GM08714 (cell line): ENCODE results near the gene GOT2.
A peak's percentile ranks its signal among the peaks of the same experiment; 100 is the strongest.
"Not testable (repeated sequence)": the region's sequence is repeated elsewhere in the genome, so short reads cannot be mapped to it uniquely, and the experiment has no call there.

ENCODE experiments used
- H3K4me3 ChIP-seq: fragments of 200-500 bp; sonication (Bioruptor generic); 2 replicates; pipeline ENCODE4 v1.5.1; 2014; ENCODE audit warnings: mild to moderate bottlenecking, low read length, inconsistent platforms
- ZNF274 ChIP-seq: IDR thresholded peaks from 2 replicates; pipeline ENCODE4 v1.6.1; 2012; ENCODE audit warnings: mild to moderate bottlenecking, low read depth, low read length

GOT2 gene

GRCh38 chr16:58732545-58733247 lies 1.4 kb downstream of the GOT2 start:
- TF ChIP-seq ZNF274, result no peak
- peak overlapping the region; percentile 88 for H3K4me3 ChIP-seq

- TF ChIP-seq ZNF274, result no peak
- peak overlapping the region; percentile 21; the same call in 1 of the 2 replicates for H3K4me3 ChIP-seq
Measured at GRCh38 chr16:58730724-58731370, 3.3 kb downstream of the GOT2 start.

GRCh38 chr16:58727796-58728568 lies 6.1 kb downstream of the GOT2 start:
- no peak overlapping the region for H3K4me3 ChIP-seq
- no peak for TF ChIP-seq ZNF274

DNA sequence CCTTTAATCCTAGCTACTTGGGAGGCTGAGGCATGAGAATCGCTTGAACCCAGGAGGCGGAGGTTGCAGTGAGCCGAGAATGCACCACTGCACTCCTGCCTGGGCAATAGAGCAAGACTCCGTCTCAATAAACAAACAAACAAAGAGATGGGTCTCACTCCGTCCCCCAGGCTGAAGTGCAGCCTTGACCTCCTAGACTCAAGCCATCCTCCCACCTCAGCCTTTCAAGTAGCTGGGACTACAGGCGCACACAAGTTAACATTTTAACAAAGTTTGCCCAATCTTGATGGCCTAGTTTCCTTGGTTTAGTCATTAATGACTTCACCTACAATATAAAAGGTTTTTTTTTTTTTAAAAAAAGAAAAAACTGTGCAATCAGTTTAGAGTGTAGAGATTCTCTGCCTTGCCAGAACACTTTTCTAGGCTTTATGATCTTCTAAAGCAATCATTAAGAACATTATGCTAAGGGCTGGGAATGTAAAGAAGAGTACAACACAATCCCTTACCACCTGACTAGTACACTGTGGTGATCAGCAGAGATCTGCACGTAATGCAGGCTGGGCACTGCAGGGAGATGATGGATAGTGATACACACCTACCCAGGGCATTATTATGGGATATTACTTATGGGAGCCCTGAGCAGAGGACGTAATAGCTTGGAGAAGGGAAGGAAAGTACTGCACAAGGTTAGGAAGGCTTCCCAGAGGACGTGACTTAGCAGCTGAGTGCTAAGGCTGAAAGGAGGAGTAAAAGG lies 6.9 kb downstream of the GOT2 start:
- no peak overlapping the region for H3K4me3 ChIP-seq
- no peak for TF ChIP-seq ZNF274

DNA sequence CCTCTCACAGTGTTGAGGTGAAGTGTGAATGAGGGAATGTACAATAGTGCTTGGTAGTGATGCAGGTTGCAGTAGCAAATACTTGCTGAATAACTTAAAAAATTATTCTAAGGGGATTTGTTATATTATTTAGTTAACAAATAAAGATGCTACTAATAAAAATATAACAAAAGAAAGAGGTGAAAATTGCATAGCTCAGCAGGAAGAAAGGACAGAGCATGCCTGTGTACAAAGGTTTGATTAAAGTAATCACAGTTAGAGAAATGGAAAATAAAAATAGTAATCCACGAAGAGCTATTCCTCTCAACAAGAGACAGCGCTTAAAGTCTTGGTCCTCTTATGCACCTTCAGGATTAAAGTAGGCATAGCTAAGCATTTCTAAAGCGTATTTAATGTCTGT lies 11.0 kb downstream of the GOT2 start:
- TF ChIP-seq ZNF274, result no peak
- H3K4me3 ChIP-seq, result no peak overlapping the region

GRCh38 chr16:58717994-58718393 lies 16.1 kb downstream of the GOT2 start:
- TF ChIP-seq ZNF274, result no peak
- no peak overlapping the region for H3K4me3 ChIP-seq

DNA sequence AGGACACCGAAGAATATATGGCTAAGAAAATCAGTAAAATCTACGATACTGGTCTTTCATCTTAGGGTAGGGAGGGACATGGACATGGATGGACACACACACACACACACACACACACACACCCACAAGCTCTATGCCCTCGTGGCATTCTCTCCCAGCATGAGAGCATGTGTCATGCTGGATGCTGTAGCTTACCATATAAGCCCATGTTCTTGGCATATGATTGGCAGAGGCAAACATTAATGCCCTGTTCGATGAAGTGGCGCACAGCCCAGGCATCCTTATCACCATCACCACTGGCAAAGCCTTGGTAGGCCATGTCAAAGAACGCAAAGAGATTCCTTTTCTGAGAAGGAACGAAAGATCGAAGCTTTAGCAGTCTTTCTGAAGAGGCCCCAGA lies 17.6 kb downstream of the GOT2 start:
- TF ChIP-seq ZNF274, result no peak

GRCh38 chr16:58713742-58714141 lies 20.4 kb downstream of the GOT2 start:
- no peak overlapping the region for H3K4me3 ChIP-seq
- no peak for TF ChIP-seq ZNF274

More for the DNA sequence above, 17.6 kb downstream of the GOT2 start:
- H3K4me3 ChIP-seq, result no peak overlapping the region

GRCh38 chr16:58709333-58709732 lies 24.8 kb downstream of the GOT2 start:
- TF ChIP-seq ZNF274, result no peak
- no peak overlapping the region for H3K4me3 ChIP-seq

DNA sequence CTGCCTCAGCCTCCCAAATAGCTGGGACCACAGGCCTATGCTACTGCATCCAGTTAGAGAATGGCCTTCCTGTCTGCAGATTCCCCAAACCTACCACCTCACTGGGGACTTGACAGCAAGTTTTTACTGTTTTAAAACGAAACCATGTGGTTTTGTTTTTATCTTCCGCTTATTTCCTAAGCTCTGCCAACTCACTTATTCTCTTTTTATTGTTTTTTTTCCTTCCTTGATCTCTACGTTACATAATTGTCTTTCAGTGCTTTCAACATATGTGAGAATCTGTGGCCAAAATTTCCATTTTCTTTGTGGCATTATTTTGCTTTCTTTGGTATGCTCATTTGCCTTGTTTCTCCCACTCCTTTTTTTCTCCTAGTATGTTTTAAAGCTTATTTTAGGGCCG lies 35.0 kb downstream of the GOT2 start:
- TF ChIP-seq ZNF274, result no peak
- H3K4me3 ChIP-seq, result no peak overlapping the region

GRCh38 chr16:58695368-58695767 lies 38.7 kb downstream of the GOT2 start:
- no peak for TF ChIP-seq ZNF274
- H3K4me3 ChIP-seq, result no peak overlapping the region

- TF ChIP-seq ZNF274, result no peak
- no peak overlapping the region for H3K4me3 ChIP-seq
Measured at GRCh38 chr16:58692450-58692849, 41.7 kb downstream of the GOT2 start.

GRCh38 chr16:58686985-58687706 lies 47.0 kb downstream of the GOT2 start:
- H3K4me3 ChIP-seq, result not testable (repeated sequence)

- TF ChIP-seq ZNF274, result no peak
- no peak overlapping the region for H3K4me3 ChIP-seq
Measured at GRCh38 chr16:58685084-58685449, 49.0 kb downstream of the GOT2 start.
